GM23338 (cell line): ENCODE data around the gene MUC5AC. TPM values are rescaled to one million over a fixed set of nuclear protein-coding genes. Genes with fewer than 3 reads are reported as not detected.

Experiments
- ATAC-seq: fragments of 200-7000 bp; cut with Tn5 transposase; 3 replicates; pipeline ENCODE4 v1.9.1; 2020
- DNase-seq: peaks from one replicate; pipeline ENCODE4 v3.0.0-alpha.2; 2015; ENCODE audit warnings: low spot score
- H2AFZ ChIP-seq: fragments of 200-600 bp; sonication (generic); 2 replicates; pipeline ENCODE4 v1.8.0; 2016; ENCODE audit warnings: antibody characterized with exemption, mild to moderate bottlenecking, moderate library complexity
- H3F3A ChIP-seq: fragments of 200-600 bp; sonication (generic); replicated peaks from 2 replicates; pipeline ENCODE4 v1.8.0; 2017; ENCODE audit warnings: antibody characterized with exemption, mixed run types, low read depth
- H3K27ac ChIP-seq: fragments of 200-600 bp; sonication (generic); 2 replicates; pipeline ENCODE4 v1.6.1; 2016; ENCODE audit warnings: low read depth
- H3K27me3 ChIP-seq: fragments of 200-600 bp; sonication (generic); 2 replicates; pipeline ENCODE4 v1.8.0; 2016; ENCODE audit warnings: mild to moderate bottlenecking, mixed run types, moderate library complexity; ENCODE audit not compliant: insufficient read depth
- H3K36me3 ChIP-seq: fragments of 200-600 bp; sonication (generic); 2 replicates; pipeline ENCODE4 v1.8.0; 2016; ENCODE audit warnings: mild to moderate bottlenecking; ENCODE audit not compliant: insufficient read depth
- H3K4me1 ChIP-seq: fragments of 200-600 bp; sonication (generic); 2 replicates; pipeline ENCODE4 v1.8.0; 2016; ENCODE audit warnings: mild to moderate bottlenecking, moderate library complexity; ENCODE audit not compliant: insufficient read depth
- H3K4me2 ChIP-seq: fragments of 200-600 bp; sonication (generic); 2 replicates; pipeline ENCODE4 v1.7.1; 2017; ENCODE audit warnings: mixed run types
- H3K4me3 ChIP-seq: fragments of 200-600 bp; sonication (generic); 2 replicates; pipeline ENCODE4 v1.6.1; 2016; ENCODE audit warnings: mixed run types
- H3K79me2 ChIP-seq: fragments of 200-600 bp; sonication (generic); replicated peaks from 2 replicates; pipeline ENCODE4 v1.8.0; 2017; ENCODE audit warnings: mild to moderate bottlenecking; ENCODE audit not compliant: insufficient read depth
- H3K9me2 ChIP-seq: fragments of 200-600 bp; sonication (generic); 2 replicates; pipeline ENCODE4 v1.8.0; 2017; ENCODE audit not compliant: insufficient read depth
- H4K20me1 ChIP-seq: fragments of 200-600 bp; sonication (generic); replicated peaks from 2 replicates; pipeline ENCODE4 v1.8.0; 2017; ENCODE audit warnings: mild to moderate bottlenecking; ENCODE audit not compliant: insufficient read depth
- H3K27ac Mint-ChIP-seq: 2 replicates; pipeline ENCODE4 v1.8.0; 2020; ENCODE audit warnings: inconsistent platforms, mild to moderate bottlenecking, moderate library complexity, mixed read lengths
- H3K27me3 Mint-ChIP-seq: 3 replicates; pipeline ENCODE4 v1.8.0; 2022; ENCODE audit warnings: low read depth, mild to moderate bottlenecking, moderate library complexity, mixed read lengths, inconsistent platforms; ENCODE audit not compliant: insufficient read depth, poor library complexity
- H3K36me3 Mint-ChIP-seq: 3 replicates; pipeline ENCODE4 v1.8.0; 2021; ENCODE audit warnings: low read depth, mild to moderate bottlenecking, inconsistent platforms, moderate library complexity, mixed read lengths
- H3K4me1 Mint-ChIP-seq: 3 replicates; pipeline ENCODE4 v1.8.0; 2020; ENCODE audit warnings: mild to moderate bottlenecking, inconsistent platforms, mixed read lengths
- H3K4me3 Mint-ChIP-seq: 3 replicates; pipeline ENCODE4 v1.8.0; 2021; ENCODE audit warnings: moderate library complexity, mild to moderate bottlenecking, inconsistent platforms, mixed read lengths
- H3K9me3 Mint-ChIP-seq: 3 replicates; pipeline ENCODE4 v1.8.0; 2020; ENCODE audit warnings: moderate library complexity, mild to moderate bottlenecking, inconsistent platforms, mixed read lengths
- CREB1 ChIP-seq: fragments of 250-450 bp; sonication (Bioruptor Pico); IDR thresholded peaks from 2 replicates; pipeline ENCODE4 v1.5.0; 2020; ENCODE audit warnings: low read depth, mild to moderate bottlenecking, moderate library complexity
- CTCF ChIP-seq, 2 experiments: fragments of 200-600 bp in 1 of 2; sonication (generic) in 1 of 2; conservative IDR thresholded peaks; 2 replicates each; pipeline versions ENCODE4 v1.5.1 to v1.6.1; 2016 to 2017; ENCODE audit warnings: antibody characterized with exemption in 2 of 2, low read depth in 2 of 2, mild to moderate bottlenecking in 2 of 2, moderate library complexity in 1 of 2
- ETS1 ChIP-seq: IDR thresholded peaks from 2 replicates; pipeline ENCODE4 v1.6.1; 2016; ENCODE audit warnings: antibody characterized with exemption
- JUNB ChIP-seq: IDR thresholded peaks from one replicate; pipeline ENCODE4 v1.6.1; 2016; ENCODE audit warnings: antibody characterized with exemption; ENCODE audit not compliant: unreplicated experiment
- POLR2AphosphoS5 ChIP-seq: IDR thresholded peaks from 2 replicates; pipeline ENCODE4 v1.6.1; 2016; ENCODE audit warnings: antibody characterized with exemption, low read depth
- STAT1 ChIP-seq: IDR thresholded peaks from one replicate; pipeline ENCODE4 v1.6.1; 2016; ENCODE audit warnings: antibody characterized with exemption; ENCODE audit not compliant: unreplicated experiment
- ZNF114 ChIP-seq: fragments of 250-450 bp; sonication (Bioruptor Pico); IDR thresholded peaks from 2 replicates; pipeline ENCODE4 v1.5.0; 2020; ENCODE audit warnings: mild to moderate bottlenecking, moderate library complexity
- ZNF331 ChIP-seq: fragments of 250-450 bp; sonication (Bioruptor Pico); IDR thresholded peaks from 2 replicates; pipeline ENCODE4 v1.5.0; 2020; ENCODE audit warnings: low read depth, mild to moderate bottlenecking, moderate library complexity
- ZNF462 ChIP-seq: fragments of 250-450 bp; sonication (Bioruptor Pico); IDR thresholded peaks from 2 replicates; pipeline ENCODE4 v1.5.0; 2020; ENCODE audit warnings: mild to moderate bottlenecking, moderate library complexity
- polyA plus RNA-seq: library from polyadenylated mRNA; unstranded; fragments of >200 nt; fragmentation: Nextera tagmentation; extraction: Ambion mirVana; gene quantifications from 2 replicates; pipeline ENCODE4 v1.2.1, GENCODE V29; 2016
- total RNA-seq: library from RNA; depleted of rRNA; stranded (reverse); fragments of >200 nt; shearing (Covaris generic); gene quantifications from 2 replicates; pipeline ENCODE4 v1.2.3, GENCODE V29; 2014

Gene MUC5AC
- total and polyA plus RNA-seq, 2 experiments from 2014 or later: not detected

- Mint-ChIP-seq H3K4me3 (no peak overlapping the region), H3K36me3 (peaks cover 7% of the 10 kb centered on the region; the same call in 1 of the 3 replicates), H3K27me3 (peaks cover 10% of the 10 kb centered on the region), H3K4me1 (no peaks in the 10 kb centered on the region; the same call in 2 of the 3 replicates), H3K27ac (no peak overlapping the region), H3K9me3 (peaks cover 34% of the 10 kb centered on the region)
- DNase-seq (no peak), ATAC-seq (no peak)
- Histone ChIP-seq H3K4me3 (no peak overlapping the region), H3K79me2 (no peaks in the 10 kb centered on the region), H3K4me1 (no peaks in the 10 kb centered on the region), H3K27ac (no peak overlapping the region), H3F3A (no peaks in the 10 kb centered on the region), H3K4me2 (no peak overlapping the region), H4K20me1 (no peaks in the 10 kb centered on the region), H3K27me3 (no peaks in the 10 kb centered on the region), H2AFZ (no peak overlapping the region), H3K9me2 (no peaks in the 10 kb centered on the region), H3K36me3 (no peaks in the 10 kb centered on the region)
- TF ChIP-seq POLR2AphosphoS5 (no peak), ZNF331 (no peak), ETS1 (no peak), JUNB (no peak), ZNF114 (CRISPR knock-in tag) (no peak), CTCF (conservative IDR thresholded peaks at IDR 0.05; ENCODE audit: low read depth in 2 of 2) (no peak)
Measured at GRCh38 chr11:1208144-1208393, 50.3 kb downstream of the MUC5AC start.

- no peak overlapping the region for H3K27ac ChIP-seq
- DNase-seq: no peak
- H3K9me2 ChIP-seq: no peaks in the 10 kb centered on the region
- no peak overlapping the region for H2AFZ ChIP-seq
- H3K4me3 ChIP-seq: no peak overlapping the region
- H3K36me3 ChIP-seq: no peaks in the 10 kb centered on the region
- Mint-ChIP-seq H3K27me3 (peaks cover 10% of the 10 kb centered on the region), H3K9me3 (peaks cover 35% of the 10 kb centered on the region), H3K36me3 (peaks cover 7% of the 10 kb centered on the region; the same call in 1 of the 3 replicates), H3K4me3 (no peak overlapping the region), H3K27ac (no peak overlapping the region), H3K4me1 (no peaks in the 10 kb centered on the region; the same call in 2 of the 3 replicates)
- no peaks in the 10 kb centered on the region for H3K4me1 ChIP-seq
- ATAC-seq: no peak; the same call in 2 of the 3 replicates
- H3K4me2 ChIP-seq: no peak overlapping the region
- H3F3A ChIP-seq: no peaks in the 10 kb centered on the region
- H3K27me3 ChIP-seq: no peaks in the 10 kb centered on the region
- H4K20me1 ChIP-seq: no peaks in the 10 kb centered on the region
- H3K79me2 ChIP-seq: no peaks in the 10 kb centered on the region
- TF ChIP-seq STAT1 (no peak), CREB1 (CRISPR knock-in tag) (no peak), ZNF462 (CRISPR knock-in tag) (no peak)
Measured at GRCh38 chr11:1208394-1209261, 50.9 kb downstream of the MUC5AC start.
